ENCODE data around the gene SERPINH1. TPM values are rescaled to one million over a fixed set of nuclear protein-coding genes. Genes with fewer than 3 reads are reported as not detected.

SERPINH1 gene
- total RNA-seq, 4 donors from 2014 or later = 134 to 847 (median 280) TPM

- H3K27ac ChIP-seq = no peak overlapping the region
- H3K36me3 ChIP-seq = no peaks in the 10 kb centered on the region
- TF ChIP-seq POLR2A (IDR thresholded peaks at IDR 0.05) = no peak
- TF ChIP-seq CTCF (IDR thresholded peaks at IDR 0.05) = no peak
- intact Hi-C loops (cut with DNase I; ENCODE audit: low total_unique reads) = no loop called here
- no peaks in the 10 kb centered on the region for H3K27me3 ChIP-seq
- no peak for DNase-seq
- no peaks in the 10 kb centered on the region for H3K4me1 ChIP-seq
- no peaks in the 10 kb centered on the region for H3K9me3 ChIP-seq
- H3K4me3 ChIP-seq = no peak overlapping the region
Measured at GRCh38 chr11:75591371-75591770, 29.3 kb downstream of the SERPINH1 start.

GRCh38 chr11:75591966-75592365, 29.9 kb downstream of the SERPINH1 start:
- intact Hi-C loops (cut with DNase I; ENCODE audit: low total_unique reads) = no loop called here
- H3K36me3 ChIP-seq = no peaks in the 10 kb centered on the region
- H3K4me3 ChIP-seq = no peak overlapping the region
- H3K27ac ChIP-seq = no peak overlapping the region
- no peak for DNase-seq
- no peak for TF ChIP-seq POLR2A (IDR thresholded peaks at IDR 0.05)
- TF ChIP-seq CTCF (IDR thresholded peaks at IDR 0.05) = no peak
- no peaks in the 10 kb centered on the region for H3K9me3 ChIP-seq
- H3K27me3 ChIP-seq = no peaks in the 10 kb centered on the region
- no peaks in the 10 kb centered on the region for H3K4me1 ChIP-seq

DNA sequence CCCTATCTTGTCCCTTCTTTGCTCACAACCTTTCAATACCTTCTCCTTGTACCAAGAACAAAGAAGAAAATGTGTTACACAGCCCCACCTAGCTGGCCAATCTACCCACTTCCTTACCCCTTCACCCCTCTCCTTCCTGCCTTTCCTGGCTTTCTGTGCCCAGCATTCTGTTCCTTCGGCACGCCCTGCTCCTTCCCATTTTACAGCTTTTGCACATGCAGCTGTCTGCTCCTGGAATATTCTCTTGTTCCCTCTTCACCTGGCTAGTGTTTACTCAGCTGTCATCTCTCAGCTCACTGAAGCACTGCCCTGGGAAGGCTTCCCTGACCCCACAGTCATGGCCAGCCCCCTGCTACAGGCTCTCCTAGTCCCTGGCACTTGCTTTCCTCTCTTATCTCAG, 30.7 kb downstream of the SERPINH1 start:
- Histone ChIP-seq H3K4me3 (no peak overlapping the region), H3K36me3 (no peaks in the 10 kb centered on the region), H3K4me1 (no peaks in the 10 kb centered on the region), H3K27me3 (no peaks in the 10 kb centered on the region), H3K9me3 (no peaks in the 10 kb centered on the region), H3K27ac (no peak overlapping the region)
- no peak for DNase-seq
- intact Hi-C loops (cut with DNase I; ENCODE audit: low total_unique reads) = no loop called here
- TF ChIP-seq CTCF (IDR thresholded peaks at IDR 0.05) = no peak
- TF ChIP-seq POLR2A (IDR thresholded peaks at IDR 0.05) = no peak

DNA sequence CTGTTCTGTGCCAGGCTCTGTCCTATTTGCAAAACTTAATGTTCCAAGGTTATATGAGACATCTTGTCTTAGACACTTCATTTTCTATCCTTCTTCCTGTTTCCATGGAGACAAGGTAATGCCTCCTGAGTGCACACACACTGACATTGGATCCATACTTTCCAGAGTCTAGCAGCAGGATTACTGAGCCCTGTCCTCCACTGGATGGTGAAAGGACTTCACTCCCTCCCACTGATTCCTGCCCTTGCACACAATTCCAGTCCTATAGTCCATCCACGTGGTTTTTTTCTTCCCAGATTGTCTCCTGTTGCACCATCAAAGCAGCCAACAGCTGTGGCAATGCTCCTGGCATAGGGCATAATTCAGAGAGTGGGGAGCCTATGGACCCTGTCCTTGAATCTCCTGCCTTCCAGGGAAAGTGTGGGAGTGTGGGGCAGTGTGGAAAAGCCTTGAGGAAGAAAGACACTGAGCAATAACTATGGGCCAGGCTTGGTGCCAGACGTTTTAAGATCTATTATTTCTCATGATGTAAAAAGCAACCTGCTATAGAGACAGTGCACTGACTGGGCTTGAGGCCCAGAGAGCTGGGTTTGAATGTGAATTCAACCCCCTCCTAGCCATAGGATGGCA, 31.3 kb downstream of the SERPINH1 start:
- no peaks in the 10 kb centered on the region for H3K36me3 ChIP-seq
- H3K9me3 ChIP-seq = no peaks in the 10 kb centered on the region
- no peak for TF ChIP-seq POLR2A (IDR thresholded peaks at IDR 0.05)
- TF ChIP-seq CTCF (IDR thresholded peaks at IDR 0.05) = no peak
- DNase-seq = no peak
- no peaks in the 10 kb centered on the region for H3K27me3 ChIP-seq
- intact Hi-C loops (cut with DNase I; ENCODE audit: low total_unique reads) = no loop called here
- no peaks in the 10 kb centered on the region for H3K4me1 ChIP-seq
- H3K27ac ChIP-seq = no peak overlapping the region
- H3K4me3 ChIP-seq = no peak overlapping the region

- H3K4me1 ChIP-seq = no peaks in the 10 kb centered on the region
- H3K27me3 ChIP-seq = no peaks in the 10 kb centered on the region
- no peaks in the 10 kb centered on the region for H3K9me3 ChIP-seq
- H3K36me3 ChIP-seq = no peaks in the 10 kb centered on the region
- no peak for DNase-seq
- intact Hi-C loops (cut with DNase I; ENCODE audit: low total_unique reads) = no loop called here
- H3K27ac ChIP-seq = no peak overlapping the region
- H3K4me3 ChIP-seq = no peak overlapping the region
- TF ChIP-seq POLR2A (IDR thresholded peaks at IDR 0.05) (no peak), CTCF (IDR thresholded peaks at IDR 0.05) (no peak)
Measured at GRCh38 chr11:75594211-75594610, 32.2 kb downstream of the SERPINH1 start.

All from uterus (tissue), 4 donors.